ENCODE results near the gene HEPN1. TPM values are rescaled to one million over a fixed set of nuclear protein-coding genes. Genes with fewer than 3 reads are reported as not detected.

HEPN1 gene
- total and polyA plus RNA-seq, 9 of the 15 experiments (the other 6 are each of a cell fraction or from before 2014, with no cell fraction given) = not detected

DNA sequence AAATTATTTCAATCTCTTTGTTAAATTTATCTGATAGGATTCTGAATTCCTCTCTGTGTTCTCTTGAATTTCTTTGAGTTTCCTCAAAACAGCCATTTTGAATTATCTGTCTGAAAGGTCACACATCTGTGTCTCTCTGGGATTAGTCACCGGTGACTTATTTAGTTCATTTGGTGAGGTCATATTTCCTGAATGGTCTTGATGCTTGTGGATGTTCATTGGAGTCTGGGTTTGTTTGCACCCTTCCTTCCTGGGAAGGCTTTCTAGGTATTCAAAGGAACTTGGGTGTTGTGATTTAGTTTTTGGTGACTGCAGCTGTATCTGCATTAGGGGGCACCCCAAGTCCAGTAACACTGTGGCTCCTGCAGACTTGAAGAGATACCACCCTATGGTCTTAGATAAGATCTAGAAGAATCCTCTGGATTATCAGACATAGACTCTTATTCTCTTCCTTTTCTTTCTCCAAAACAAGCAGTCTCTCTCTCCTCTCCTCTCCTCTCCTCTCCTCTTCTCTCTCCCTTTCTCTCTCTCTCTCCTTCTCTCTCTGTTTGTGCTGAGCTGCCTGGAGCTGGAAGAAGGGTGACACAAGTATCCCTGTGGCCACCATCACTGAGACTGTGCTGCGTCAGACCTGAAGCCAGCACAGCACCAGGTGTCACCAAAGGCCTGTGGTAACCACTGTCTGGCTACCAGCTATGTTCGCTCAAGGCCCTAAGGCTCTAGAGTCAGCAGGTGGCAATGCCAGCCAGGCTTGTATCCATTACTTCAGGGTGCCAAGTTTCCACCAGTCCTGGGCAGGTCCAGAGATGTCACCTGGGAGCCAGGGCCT, 3.3 kb upstream of the HEPN1 start:
- Histone ChIP-seq H3K27ac (ENCODE audit: extremely low read depth, low read depth, low read length) (no peak overlapping the region), H3K4me3 (no peak overlapping the region), H3K9ac (ENCODE audit: insufficient read depth in 1 of 2, low read depth in 2 of 2, low read length in 2 of 2) (no peak overlapping the region), H2AFZ (ENCODE audit: low read depth, low read length) (no peak overlapping the region), H3K79me2 (ENCODE audit: control insufficient read depth, insufficient read depth, low read length) (no peaks in the 10 kb centered on the region), H3K27me3 (ENCODE audit: control insufficient read depth in 2 of 2, insufficient read depth in 2 of 2, low read length in 2 of 2) (peaks cover 3 to 13% of the 10 kb centered on the region in 2 experiments; a peak in 4 of 5 replicates), H3K9me3 (replicated peaks; ENCODE audit: control insufficient read depth, insufficient read depth, low read depth, low read length) (no peaks in the 10 kb centered on the region; the same call in 1 of the 2 replicates), H3K36me3 (ENCODE audit: control insufficient read depth, insufficient read depth, low read length) (no peaks in the 10 kb centered on the region), H3K4me1 (replicated peaks in 1 of 2; ENCODE audit: control insufficient read depth in 2 of 2, insufficient read depth in 2 of 2, low read length in 2 of 2) (no peaks in the 10 kb centered on the region), H3K4me2 (ENCODE audit: insufficient read depth, low read length) (no peak overlapping the region), H3K9me1 (ENCODE audit: control insufficient read depth, insufficient read depth, low read length) (no peaks in the 10 kb centered on the region), H4K20me1 (replicated peaks; ENCODE audit: control insufficient read depth, insufficient read depth, low read length) (no peaks in the 10 kb centered on the region)
- DNase-seq (ENCODE audit: extremely low read depth in 1 of 4, low spot score in 3 of 4) (no peak), FAIRE-seq (no peak), ATAC-seq (no peak)
- 0% methylated on average over 3 of the region's 3 CpGs for WGBS (ENCODE audit: insufficient coverage, low coverage, missing lambda C conversion rate)
- in situ Hi-C loops (cut with MboI) (no loop called here), intact Hi-C loops (cut with micrococcal nuclease) (no loop called here)
- ChIA-PET POLR2A (interaction anchor here (0.6 to 1.0 kb wide), 2 partner anchors 45 to 339 kb away, joined by 3 to 4 read pairs; no protein-coding TSS in a partner anchor), CTCF (ENCODE audit: low intra/inter-chr PET ratio) (no interaction called here)
- TF ChIP-seq, protein P1, sequence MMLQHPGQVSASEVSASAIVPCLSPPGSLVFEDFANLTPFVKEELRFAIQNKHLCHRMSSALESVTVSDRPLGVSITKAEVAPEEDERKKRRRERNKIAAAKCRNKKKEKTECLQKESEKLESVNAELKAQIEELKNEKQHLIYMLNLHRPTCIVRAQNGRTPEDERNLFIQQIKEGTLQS (IDR thresholded peaks at IDR 0.05) = 0 out of 2 replicates have a peak, but pooled peaks have one; percentile 37
- TF ChIP-seq, protein P1 (CRISPR knock-in tag; conservative IDR thresholded peaks at IDR 0.05) = no peak
- TF ChIP-seq ZZZ3 (IDR thresholded peaks at IDR 0.05) (no peak), NFE2 (IDR thresholded peaks at IDR 0.05; ENCODE audit: low read depth) (no peak), NFATC3 (IDR thresholded peaks at IDR 0.05) (no peak), GABPA (tag; conservative IDR thresholded peaks at IDR 0.05; ENCODE audit: low read depth) (no peak), FOSL1 (tag; conservative IDR thresholded peaks at IDR 0.05) (peak; percentile 46; the same call in 1 of the 2 replicates)
- BruUV-seq (replicated peaks) = no TSS peak

All from K562 (cell line).